B cell (primary cell): Measurements from ENCODE around the gene TOR2A. TPM values are rescaled to one million over a fixed set of nuclear protein-coding genes. Genes with fewer than 3 reads are reported as not detected.

ENCODE experiments used
- ATAC-seq: fragments of 200-7000 bp; cut with Tn5 transposase; one replicate; pipeline ENCODE4 v1.10.0; 2021; ENCODE audit warnings: low read depth, mild to moderate bottlenecking, moderate number of reproducible peaks, moderate library complexity
- CTCF ChIA-PET: fragments of 350-600 bp; sonication (Branson Sonifier 250); formaldehyde crosslinking; loops from one replicate; lab custom pipeline; 2021; ENCODE audit warnings: antibody characterized with exemption, inconsistent platforms; lab: Charles Lee
- POLR2A ChIA-PET: fragments of 350-600 bp; sonication (Branson Sonifier 250); formaldehyde crosslinking; loops from one replicate; lab custom pipeline; 2021; ENCODE audit warnings: antibody characterized with exemption; lab: Charles Lee
- DNase-seq: peaks from one replicate; pipeline ENCODE4 v3.0.0; 2013
- H2AFZ ChIP-seq: 2 replicates; pipeline ENCODE4 v1.6.1; 2012; ENCODE audit warnings: mild to moderate bottlenecking, low read depth, low read length; ENCODE audit not compliant: insufficient read depth, poor library complexity, severe bottlenecking
- H3K27ac ChIP-seq, 2 donors: 1 replicate in 1 of 2; 2 replicates in 1 of 2; pipeline ENCODE4 v1.5.1; 2012 to 2013; ENCODE audit warnings: low read length in 2 of 2, mild to moderate bottlenecking in 2 of 2, moderate library complexity in 1 of 2
- H3K27me3 ChIP-seq, 4 experiments: fragments of 200-600 bp in 1 of 4; sonication (generic) in 1 of 4; replicated peaks in 1 of 4; 1 replicate in 2 of 4; 2 replicates in 2 of 4; pipeline versions ENCODE4 v1.6.1 to v1.7.0; 2013 to 2016; ENCODE audit warnings: low read length in 3 of 4, mild to moderate bottlenecking in 2 of 4, mixed read lengths in 1 of 4, moderate library complexity in 1 of 4; ENCODE audit not compliant: insufficient read depth in 4 of 4, control insufficient read depth in 3 of 4; ENCODE audit errors: control extremely low read depth in 1 of 4
- H3K36me3 ChIP-seq, 2 experiments: replicated peaks in 1 of 2; 1 replicate in 1 of 2; 2 replicates in 1 of 2; pipeline versions ENCODE4 v1.6.1 to v1.7.1; 2013; ENCODE audit warnings: low read length in 1 of 2; ENCODE audit not compliant: insufficient read depth in 2 of 2, control insufficient read depth in 1 of 2; ENCODE audit errors: control extremely low read depth in 1 of 2, extremely low read depth in 1 of 2
- H3K4me1 ChIP-seq, 2 donors: fragments of 200-600 bp in 1 of 2; sonication (generic) in 1 of 2; 1 replicate in 1 of 2; 2 replicates in 1 of 2; pipeline versions ENCODE4 v1.5.1 to v1.6.1; 2013 to 2017; ENCODE audit warnings: low read length in 2 of 2; ENCODE audit not compliant: control insufficient read depth in 2 of 2, insufficient read depth in 2 of 2
- H3K4me2 ChIP-seq: replicated peaks from 2 replicates; pipeline ENCODE3; 2012; ENCODE audit warnings: mild to moderate bottlenecking, low read depth, low read length; ENCODE audit not compliant: poor library complexity, severe bottlenecking
- H3K4me3 ChIP-seq, 5 experiments: fragments of 200-600 bp in 1 of 5; sonication (generic) in 1 of 5; 1 replicate in 3 of 5; 2 replicates in 2 of 5; pipeline versions ENCODE4 v1.5.1 to v1.7.0; 2011 to 2016; ENCODE audit warnings: low read length in 4 of 5, mild to moderate bottlenecking in 4 of 5, low read depth in 2 of 5, control low read depth in 1 of 5, moderate library complexity in 1 of 5; ENCODE audit not compliant: insufficient read depth in 1 of 5; ENCODE audit errors: control extremely low read depth in 1 of 5, extremely low read depth in 1 of 5
- H3K79me2 ChIP-seq: fragments of 200-600 bp; sonication (generic); one replicate; pipeline ENCODE4 v1.6.0; 2016; ENCODE audit warnings: low read length; ENCODE audit not compliant: control insufficient read depth, insufficient read depth
- H3K9ac ChIP-seq: fragments of 200-600 bp; sonication (generic); 2 replicates; pipeline ENCODE4 v1.6.1; 2017; ENCODE audit warnings: mild to moderate bottlenecking, low read length, moderate library complexity
- H3K9me3 ChIP-seq, 3 donors: one replicate each; pipeline versions ENCODE4 v1.6.1 to v1.7.1; 2013; ENCODE audit warnings: low read length in 2 of 3; ENCODE audit not compliant: control insufficient read depth in 2 of 3, insufficient read depth in 1 of 3; ENCODE audit errors: control extremely low read depth in 1 of 3
- H4K20me1 ChIP-seq: 2 replicates; pipeline ENCODE4 v1.6.0; 2012; ENCODE audit warnings: mild to moderate bottlenecking, low read length; ENCODE audit not compliant: insufficient read depth, control insufficient read depth, poor library complexity, severe bottlenecking
- H3K27ac Mint-ChIP-seq: one replicate; pipeline ENCODE4 v1.8.0; 2021; ENCODE audit warnings: mixed read lengths
- H3K27me3 Mint-ChIP-seq: one replicate; pipeline ENCODE4 v1.8.0; 2021; ENCODE audit warnings: mixed read lengths
- H3K4me1 Mint-ChIP-seq: one replicate; pipeline ENCODE4 v1.8.0; 2021; ENCODE audit warnings: mixed read lengths
- H3K4me3 Mint-ChIP-seq: one replicate; pipeline ENCODE4 v1.8.0; 2021; ENCODE audit warnings: mixed read lengths
- H3K9me3 Mint-ChIP-seq: one replicate; pipeline ENCODE4 v1.8.0; 2022; ENCODE audit warnings: mixed read lengths; ENCODE audit not compliant: insufficient read depth
- CTCF ChIP-seq: fragments of 200-600 bp; IDR thresholded peaks from one replicate; pipeline ENCODE4 v1.8.0; 2022; ENCODE audit warnings: antibody characterized with exemption, mild to moderate bottlenecking
- EZH2 ChIP-seq: IDR thresholded peaks from 2 replicates; pipeline ENCODE4 v1.6.1; 2012; ENCODE audit warnings: borderline replicate concordance, low read depth, mild to moderate bottlenecking, moderate library complexity, low read length; ENCODE audit not compliant: insufficient read depth, poor library complexity, severe bottlenecking
- WGBS: methylation state at CpG from one replicate; pipeline ENCODE4 v1.1.5; 2013; ENCODE audit warnings: missing lambda C conversion rate; ENCODE audit not compliant: insufficient coverage; 5-methylcytosine and 5-hydroxymethylcytosine counted together
- intact Hi-C: fragments of 100-400 bp; cut with micrococcal nuclease; formaldehyde crosslinking; loops from one replicate; pipeline ENCODE4 v1.10.0; 2022
- polyA plus RNA-seq: library from polyadenylated mRNA; depleted of rRNA; stranded (reverse); fragments of >200 nt; gene quantifications from 2 replicates; pipeline ENCODE4 v1.2.3, GENCODE V29; 2012
- total RNA-seq, 2 donors: library from RNA; stranded (reverse); fragments of 120-200 nt in 1 of 2; gene quantifications; 1 replicate in 1 of 2; 2 replicates in 1 of 2; pipeline versions ENCODE4 v1.2.3 to v1.2.4, GENCODE V29; 2013 to 2022

TOR2A gene
- total and polyA plus RNA-seq, 2 donors (not counting 1 experiment from before 2014, with no cell fraction given) = 15.8 to 26.5 TPM

- 98% methylated on average over 9 of the region's 10 CpGs for WGBS
- no peaks in the 10 kb centered on the region for H3K27me3 ChIP-seq
- H3K27ac ChIP-seq = no peak overlapping the region
- no peak overlapping the region for H3K27ac Mint-ChIP-seq
- H4K20me1 ChIP-seq = no peaks in the 10 kb centered on the region
- H3K9ac ChIP-seq = no peak overlapping the region
- H3K9me3 ChIP-seq = no peaks in the 10 kb centered on the region
- peaks cover 9 to 16% of the 10 kb centered on the region in 2 donors for H3K4me1 ChIP-seq
- H3K4me1 Mint-ChIP-seq = peaks cover 21% of the 10 kb centered on the region
- TF ChIP-seq CTCF = no peak
- no peak for TF ChIP-seq EZH2
- ATAC-seq = no peak
- no peak overlapping the region for H3K4me3 ChIP-seq
- POLR2A ChIA-PET = no interaction called here
- H3K36me3 ChIP-seq = no peaks in the 10 kb centered on the region
- CTCF ChIA-PET = no interaction called here
- H3K9me3 Mint-ChIP-seq = no peaks in the 10 kb centered on the region
- no peak overlapping the region for H3K4me2 ChIP-seq
- no peak for DNase-seq
- H3K27me3 Mint-ChIP-seq = no peaks in the 10 kb centered on the region
- intact Hi-C loops = no loop called here
- H3K79me2 ChIP-seq = peaks cover 3% of the 10 kb centered on the region
- no peak overlapping the region for H2AFZ ChIP-seq
- peak overlapping the region; percentile 47 for H3K4me3 Mint-ChIP-seq
Observed at GRCh38 chr9:127712867-127713266, 22.2 kb downstream of the TOR2A start.

GRCh38 chr9:127712371-127712770 lies 22.7 kb downstream of the TOR2A start:
- Histone ChIP-seq H4K20me1 (no peaks in the 10 kb centered on the region), H3K27ac (no peak overlapping the region), H3K4me3 (no peak overlapping the region), H3K79me2 (peaks cover 3% of the 10 kb centered on the region), H3K4me1 (peaks cover 9 to 16% of the 10 kb centered on the region in 2 donors), H3K27me3 (no peaks in the 10 kb centered on the region), H2AFZ (no peak overlapping the region), H3K36me3 (no peaks in the 10 kb centered on the region), H3K4me2 (no peak overlapping the region), H3K9me3 (no peaks in the 10 kb centered on the region), H3K9ac (no peak overlapping the region)
- Mint-ChIP-seq H3K4me3 (peak overlapping the region; percentile 47), H3K27me3 (no peaks in the 10 kb centered on the region), H3K4me1 (peaks cover 24% of the 10 kb centered on the region), H3K9me3 (no peaks in the 10 kb centered on the region), H3K27ac (no peak overlapping the region)
- no peak for TF ChIP-seq EZH2
- no peak for TF ChIP-seq CTCF
- CTCF ChIA-PET = no interaction called here
- intact Hi-C loops = no loop called here
- 98% methylated on average over 9 of the region's 11 CpGs for WGBS
- POLR2A ChIA-PET = interaction anchor here (0.7 kb wide), 1 partner anchor 261 kb away, joined by 3 read pairs; the partner anchor contains the start of genes LRSAM1 and RPL12
- no peak for ATAC-seq
- DNase-seq = no peak
